Thyroid gland (tissue), 4 donors: ENCODE results near the gene PC.
"Not testable (repeated sequence)": the region's sequence is repeated elsewhere in the genome, so short reads cannot be mapped to it uniquely, and the experiment has no call there.

Source experiments
- POLR2A ChIP-seq, 2 donors: fragments of 450-650 bp; IDR thresholded peaks; one replicate each; pipeline ENCODE4 v1.6.1; 2017; ENCODE audit warnings: antibody characterized with exemption in 2 of 2, mild to moderate bottlenecking in 2 of 2, moderate library complexity in 1 of 2
- TF ChIP-seq, protein P1 (sequence below), 6 experiments: fragments of 200-600 bp in 3 of 6; fragments of 450-650 bp in 3 of 6; sonication (generic) in 3 of 6; IDR thresholded peaks; one replicate each; pipeline ENCODE4 v1.5.1; 2016 to 2019; ENCODE audit warnings: antibody characterized with exemption in 6 of 6, mild to moderate bottlenecking in 2 of 6, inconsistent platforms in 1 of 6, moderate library complexity in 1 of 6

- TF ChIP-seq, protein P1, sequence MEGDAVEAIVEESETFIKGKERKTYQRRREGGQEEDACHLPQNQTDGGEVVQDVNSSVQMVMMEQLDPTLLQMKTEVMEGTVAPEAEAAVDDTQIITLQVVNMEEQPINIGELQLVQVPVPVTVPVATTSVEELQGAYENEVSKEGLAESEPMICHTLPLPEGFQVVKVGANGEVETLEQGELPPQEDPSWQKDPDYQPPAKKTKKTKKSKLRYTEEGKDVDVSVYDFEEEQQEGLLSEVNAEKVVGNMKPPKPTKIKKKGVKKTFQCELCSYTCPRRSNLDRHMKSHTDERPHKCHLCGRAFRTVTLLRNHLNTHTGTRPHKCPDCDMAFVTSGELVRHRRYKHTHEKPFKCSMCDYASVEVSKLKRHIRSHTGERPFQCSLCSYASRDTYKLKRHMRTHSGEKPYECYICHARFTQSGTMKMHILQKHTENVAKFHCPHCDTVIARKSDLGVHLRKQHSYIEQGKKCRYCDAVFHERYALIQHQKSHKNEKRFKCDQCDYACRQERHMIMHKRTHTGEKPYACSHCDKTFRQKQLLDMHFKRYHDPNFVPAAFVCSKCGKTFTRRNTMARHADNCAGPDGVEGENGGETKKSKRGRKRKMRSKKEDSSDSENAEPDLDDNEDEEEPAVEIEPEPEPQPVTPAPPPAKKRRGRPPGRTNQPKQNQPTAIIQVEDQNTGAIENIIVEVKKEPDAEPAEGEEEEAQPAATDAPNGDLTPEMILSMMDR (IDR thresholded peaks at IDR 0.05), result not testable (repeated sequence)
- not testable (repeated sequence) for TF ChIP-seq POLR2A (IDR thresholded peaks at IDR 0.05)
These were observed 133.6 kb downstream of the PC start for GRCh38 chr11:66824573-66824972.
